GM13977 (cell line): ENCODE measurements around the gene NID1.

Experiments
- DNase-seq: peaks from one replicate; pipeline ENCODE4 v3.0.0; 2012; ENCODE audit warnings: low spot score
- CTCF ChIP-seq: IDR thresholded peaks from 2 replicates; pipeline ENCODE4 v1.5.1; 2012; ENCODE audit warnings: mild to moderate bottlenecking, control low read depth; ENCODE audit not compliant: insufficient read depth; ENCODE audit errors: extremely low read depth, missing control alignments
- in situ Hi-C: fragments of 300-500 bp; cut with MboI; formaldehyde crosslinking; loops from one replicate; pipeline ENCODE4 v1.12.0; 2022; ENCODE audit warnings: low sequenced_read_pairs, low pct_unique_long_range_greater_than_20kb, mixed read lengths, inconsistent platforms; ENCODE audit not compliant: unreplicated experiment

Gene NID1

GRCh38 chr1:236085545-236086159, 20.8 kb upstream of the NID1 start:
- in situ Hi-C loops: no loop called here
- no peak for TF ChIP-seq CTCF
- DNase-seq: no peak

GRCh38 chr1:236084386-236084730, 19.5 kb upstream of the NID1 start:
- no peak for TF ChIP-seq CTCF
- in situ Hi-C loops: no loop called here
- no peak for DNase-seq

- TF ChIP-seq CTCF: no peak
- no peak for DNase-seq
- in situ Hi-C loops: no loop called here
Measured at GRCh38 chr1:236083650-236084385, 18.9 kb upstream of the NID1 start.

GRCh38 chr1:236082526-236082925, 17.6 kb upstream of the NID1 start:
- no peak for TF ChIP-seq CTCF
- in situ Hi-C loops: no loop called here
- DNase-seq: no peak

- TF ChIP-seq CTCF: no peak
- in situ Hi-C loops: no loop called here
- no peak for DNase-seq
Measured at GRCh38 chr1:236081546-236082227, 16.8 kb upstream of the NID1 start.

- DNase-seq: no peak
- TF ChIP-seq CTCF: no peak
- in situ Hi-C loops: no loop called here
Measured at GRCh38 chr1:236079703-236080102, 14.8 kb upstream of the NID1 start.
